Measurements from ENCODE around the gene TAS1R1.

The TAS1R1 gene

DNA sequence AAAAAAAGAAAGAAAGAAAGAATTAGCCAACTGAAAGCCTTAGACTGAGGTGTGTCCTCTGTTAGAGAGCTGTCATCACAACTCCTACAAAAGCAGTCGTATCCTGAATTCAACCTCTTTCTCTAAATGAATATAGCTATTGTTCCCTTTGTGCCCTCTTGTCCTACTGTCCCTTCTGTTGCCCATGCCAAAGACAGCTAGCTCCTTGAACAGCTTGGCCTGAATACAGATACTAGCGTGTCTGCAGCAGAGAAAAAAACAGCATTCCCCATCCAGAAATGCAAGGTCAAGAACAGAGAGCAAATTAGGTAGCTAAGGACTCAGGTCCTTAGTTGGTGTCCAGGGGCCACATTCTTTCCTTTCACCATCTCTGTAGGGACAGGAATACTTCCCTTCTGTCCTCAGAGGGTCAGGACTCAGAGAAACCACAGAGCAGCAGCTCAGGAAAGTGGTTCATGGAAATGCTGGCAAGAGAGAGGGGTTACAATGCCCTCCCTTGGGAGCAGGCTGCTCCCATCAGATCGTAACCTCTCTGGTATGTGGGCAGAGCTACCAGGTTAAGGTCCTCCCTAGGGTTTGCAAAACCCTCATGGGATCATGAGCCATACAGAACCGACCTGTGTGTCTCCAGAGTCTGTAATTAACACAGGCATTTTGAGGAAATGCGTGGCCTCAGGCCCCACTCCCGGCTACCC, 22.9 kb downstream of the TAS1R1 start:
- Histone ChIP-seq H3K4me1 (ENCODE audit: insufficient read depth, poor library complexity, severe bottlenecking) (peaks cover 13% of the 10 kb centered on the region), H3K9me3 (ENCODE audit: severe bottlenecking) (no peaks in the 10 kb centered on the region), H3K4me3 (ENCODE audit: severe bottlenecking) (no peak overlapping the region), H3K36me3 (ENCODE audit: low read depth) (peaks cover 9% of the 10 kb centered on the region; the same call in 1 of the 2 replicates), H3K27me3 (ENCODE audit: insufficient read depth, poor library complexity, severe bottlenecking) (no peaks in the 10 kb centered on the region), H3K27ac (ENCODE audit: poor library complexity, severe bottlenecking) (no peak overlapping the region)
- DNase-seq (ENCODE audit: low spot score) (no peak), ATAC-seq (ENCODE audit: low read depth) (no peak)
- TF ChIP-seq, protein P1, sequence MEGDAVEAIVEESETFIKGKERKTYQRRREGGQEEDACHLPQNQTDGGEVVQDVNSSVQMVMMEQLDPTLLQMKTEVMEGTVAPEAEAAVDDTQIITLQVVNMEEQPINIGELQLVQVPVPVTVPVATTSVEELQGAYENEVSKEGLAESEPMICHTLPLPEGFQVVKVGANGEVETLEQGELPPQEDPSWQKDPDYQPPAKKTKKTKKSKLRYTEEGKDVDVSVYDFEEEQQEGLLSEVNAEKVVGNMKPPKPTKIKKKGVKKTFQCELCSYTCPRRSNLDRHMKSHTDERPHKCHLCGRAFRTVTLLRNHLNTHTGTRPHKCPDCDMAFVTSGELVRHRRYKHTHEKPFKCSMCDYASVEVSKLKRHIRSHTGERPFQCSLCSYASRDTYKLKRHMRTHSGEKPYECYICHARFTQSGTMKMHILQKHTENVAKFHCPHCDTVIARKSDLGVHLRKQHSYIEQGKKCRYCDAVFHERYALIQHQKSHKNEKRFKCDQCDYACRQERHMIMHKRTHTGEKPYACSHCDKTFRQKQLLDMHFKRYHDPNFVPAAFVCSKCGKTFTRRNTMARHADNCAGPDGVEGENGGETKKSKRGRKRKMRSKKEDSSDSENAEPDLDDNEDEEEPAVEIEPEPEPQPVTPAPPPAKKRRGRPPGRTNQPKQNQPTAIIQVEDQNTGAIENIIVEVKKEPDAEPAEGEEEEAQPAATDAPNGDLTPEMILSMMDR (IDR thresholded peaks at IDR 0.05; ENCODE audit: poor library complexity, severe bottlenecking) = no peak

DNA sequence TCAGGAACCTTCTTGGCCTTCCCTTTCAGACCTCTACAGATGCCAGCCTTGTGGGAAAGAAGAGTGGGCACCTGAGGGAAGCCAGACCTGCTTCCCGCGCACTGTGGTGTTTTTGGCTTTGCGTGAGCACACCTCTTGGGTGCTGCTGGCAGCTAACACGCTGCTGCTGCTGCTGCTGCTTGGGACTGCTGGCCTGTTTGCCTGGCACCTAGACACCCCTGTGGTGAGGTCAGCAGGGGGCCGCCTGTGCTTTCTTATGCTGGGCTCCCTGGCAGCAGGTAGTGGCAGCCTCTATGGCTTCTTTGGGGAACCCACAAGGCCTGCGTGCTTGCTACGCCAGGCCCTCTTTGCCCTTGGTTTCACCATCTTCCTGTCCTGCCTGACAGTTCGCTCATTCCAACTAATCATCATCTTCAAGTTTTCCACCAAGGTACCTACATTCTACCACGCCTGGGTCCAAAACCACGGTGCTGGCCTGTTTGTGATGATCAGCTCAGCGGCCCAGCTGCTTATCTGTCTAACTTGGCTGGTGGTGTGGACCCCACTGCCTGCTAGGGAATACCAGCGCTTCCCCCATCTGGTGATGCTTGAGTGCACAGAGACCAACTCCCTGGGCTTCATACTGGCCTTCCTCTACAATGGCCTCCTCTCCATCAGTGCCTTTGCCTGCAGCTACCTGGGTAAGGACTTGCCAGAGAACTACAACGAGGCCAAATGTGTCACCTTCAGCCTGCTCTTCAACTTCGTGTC, 23.7 kb downstream of the TAS1R1 start:
- Histone ChIP-seq H3K4me3 (ENCODE audit: severe bottlenecking) (no peak overlapping the region), H3K36me3 (ENCODE audit: low read depth) (peaks cover 10% of the 10 kb centered on the region), H3K4me1 (ENCODE audit: insufficient read depth, poor library complexity, severe bottlenecking) (peaks cover 13% of the 10 kb centered on the region), H3K27me3 (ENCODE audit: insufficient read depth, poor library complexity, severe bottlenecking) (no peaks in the 10 kb centered on the region), H3K9me3 (ENCODE audit: severe bottlenecking) (no peaks in the 10 kb centered on the region), H3K27ac (ENCODE audit: poor library complexity, severe bottlenecking) (no peak overlapping the region)
- TF ChIP-seq, protein P1 (IDR thresholded peaks at IDR 0.05; ENCODE audit: poor library complexity, severe bottlenecking) = no peak
- no peak for DNase-seq (ENCODE audit: low spot score)
- no peak for ATAC-seq (ENCODE audit: low read depth)

DNA sequence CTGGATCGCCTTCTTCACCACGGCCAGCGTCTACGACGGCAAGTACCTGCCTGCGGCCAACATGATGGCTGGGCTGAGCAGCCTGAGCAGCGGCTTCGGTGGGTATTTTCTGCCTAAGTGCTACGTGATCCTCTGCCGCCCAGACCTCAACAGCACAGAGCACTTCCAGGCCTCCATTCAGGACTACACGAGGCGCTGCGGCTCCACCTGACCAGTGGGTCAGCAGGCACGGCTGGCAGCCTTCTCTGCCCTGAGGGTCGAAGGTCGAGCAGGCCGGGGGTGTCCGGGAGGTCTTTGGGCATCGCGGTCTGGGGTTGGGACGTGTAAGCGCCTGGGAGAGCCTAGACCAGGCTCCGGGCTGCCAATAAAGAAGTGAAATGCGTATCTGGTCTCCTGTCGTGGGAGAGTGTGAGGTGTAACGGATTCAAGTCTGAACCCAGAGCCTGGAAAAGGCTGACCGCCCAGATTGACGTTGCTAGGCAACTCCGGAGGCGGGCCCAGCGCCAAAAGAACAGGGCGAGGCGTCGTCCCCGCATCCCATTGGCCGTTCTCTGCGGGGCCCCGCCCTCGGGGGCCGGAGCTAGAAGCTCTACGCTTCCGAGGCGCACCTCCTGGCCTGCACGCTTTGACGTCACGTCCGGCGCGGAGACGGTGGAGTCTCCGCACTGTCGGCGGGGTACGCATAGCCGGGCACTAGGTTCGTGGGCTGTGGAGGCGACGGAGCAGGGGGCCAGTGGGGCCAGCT, 24.4 kb downstream of the TAS1R1 start, which contains the start of gene ZBTB48:
ZBTB48 (plus strand) TSS at position 621 of the 745 bp plus-strand sequence. CDS start 616 bp downstream, outside the sequence.
- H3K36me3 ChIP-seq (ENCODE audit: low read depth) = peaks cover 18% of the 10 kb centered on the region
- ATAC-seq (ENCODE audit: low read depth) = peak; percentile 92
- H3K9me3 ChIP-seq (ENCODE audit: severe bottlenecking) = no peaks in the 10 kb centered on the region
- DNase-seq (ENCODE audit: low spot score) = peak; percentile 98
- TF ChIP-seq, protein P1 (IDR thresholded peaks at IDR 0.05; ENCODE audit: poor library complexity, severe bottlenecking) = no peak
- H3K27ac ChIP-seq (ENCODE audit: poor library complexity, severe bottlenecking) = peak within 1 kb of the TSS; percentile 21
- peak within 1 kb of the TSS; percentile 76 for H3K4me3 ChIP-seq (ENCODE audit: severe bottlenecking)
- no peaks in the 10 kb centered on the region for H3K27me3 ChIP-seq (ENCODE audit: insufficient read depth, poor library complexity, severe bottlenecking)
- H3K4me1 ChIP-seq (ENCODE audit: insufficient read depth, poor library complexity, severe bottlenecking) = peaks cover 13% of the 10 kb centered on the region

DNA sequence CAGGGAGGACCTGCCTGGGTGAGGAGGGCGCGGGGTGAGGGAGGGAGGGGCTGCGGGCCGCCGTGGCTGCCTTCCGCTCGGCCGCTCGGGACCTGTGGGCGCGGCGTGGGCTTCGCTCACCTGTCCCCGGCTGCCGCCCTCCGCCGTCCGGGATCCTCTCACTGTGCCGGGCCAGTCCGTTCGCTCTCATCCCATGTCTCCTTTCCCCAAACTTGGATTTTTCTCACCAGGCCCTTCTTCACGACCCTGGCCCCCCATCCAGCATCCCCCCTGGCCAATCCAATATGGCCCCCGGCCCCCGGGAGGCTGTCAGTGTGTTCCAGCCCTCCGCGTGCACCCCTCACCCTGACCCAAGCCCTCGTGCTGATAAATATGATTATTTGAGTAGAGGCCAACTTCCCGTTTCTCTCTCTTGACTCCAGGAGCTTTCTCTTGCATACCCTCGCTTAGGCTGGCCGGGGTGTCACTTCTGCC, 25.0 kb downstream of the TAS1R1 start:
- peak overlapping the region; percentile 21 for H3K27ac ChIP-seq (ENCODE audit: poor library complexity, severe bottlenecking)
- peaks cover 19% of the 10 kb centered on the region for H3K36me3 ChIP-seq (ENCODE audit: low read depth)
- DNase-seq (ENCODE audit: low spot score) = no peak
- H3K4me1 ChIP-seq (ENCODE audit: insufficient read depth, poor library complexity, severe bottlenecking) = peaks cover 13% of the 10 kb centered on the region
- peak; percentile 38 for ATAC-seq (ENCODE audit: low read depth)
- no peaks in the 10 kb centered on the region for H3K9me3 ChIP-seq (ENCODE audit: severe bottlenecking)
- no peaks in the 10 kb centered on the region for H3K27me3 ChIP-seq (ENCODE audit: insufficient read depth, poor library complexity, severe bottlenecking)
- peak overlapping the region; percentile 76 for H3K4me3 ChIP-seq (ENCODE audit: severe bottlenecking)
- TF ChIP-seq, protein P1 (IDR thresholded peaks at IDR 0.05; ENCODE audit: poor library complexity, severe bottlenecking) = no peak

All from RWPE2 (cell line).